ENCODE results near the gene SELENOM.

GRCh38 chr22:31077681-31078080 lies 29.7 kb downstream of the SELENOM start:
- TF ChIP-seq POLR2AphosphoS5 (IDR thresholded peaks at IDR 0.05; ENCODE audit: low read depth, low read length) (no peak), POLR2A (IDR thresholded peaks at IDR 0.05; ENCODE audit: low read depth, low read length) (no peak), SPI1 (IDR thresholded peaks at IDR 0.05; ENCODE audit: low read depth, low read length) (no peak)
